Left cardiac atrium (tissue), 4 donors: Measurements from ENCODE around the gene GOT1. TPM values are rescaled to one million over a fixed set of nuclear protein-coding genes. Genes with fewer than 3 reads are reported as not detected.

Experiments used
- ATAC-seq, 2 donors: fragments of 200-7000 bp; cut with Tn5 transposase; one replicate each; pipeline ENCODE4 v1.9.1; 2020; ENCODE audit warnings: mild to moderate bottlenecking in 2 of 2, moderate library complexity in 2 of 2
- DNase-seq: peaks from one replicate; pipeline ENCODE4 v3.0.0-alpha.2; 2020
- intact Hi-C, 2 donors: fragments of 100-400 bp; cut with DNase I; formaldehyde crosslinking; loops; one replicate each; pipeline versions ENCODE4 v1.14.1 to v1.15.1; 2022 to 2023
- total RNA-seq, 2 donors: library from RNA; stranded (reverse); fragmentation: NEBNext Ultra II Directional; extraction: Animal tissue kit (Norgen Biotek cat#: 25700); gene quantifications; one replicate each; pipeline ENCODE4 v1.2.1, GENCODE V29; 2021
- donor health status: DM: no; HTN: yes; CAD: no.
- donor health status: DM: no; HTN: yes; CAD: no; lungs with severe emphysema.
- donor health status: DM: yes; HTN: yes; CAD: no.
- donor health status: Dilated cardiomyopathy.

Gene GOT1
- total RNA-seq, 2 donors from 2014 or later, result 404 to 437 TPM

DNA sequence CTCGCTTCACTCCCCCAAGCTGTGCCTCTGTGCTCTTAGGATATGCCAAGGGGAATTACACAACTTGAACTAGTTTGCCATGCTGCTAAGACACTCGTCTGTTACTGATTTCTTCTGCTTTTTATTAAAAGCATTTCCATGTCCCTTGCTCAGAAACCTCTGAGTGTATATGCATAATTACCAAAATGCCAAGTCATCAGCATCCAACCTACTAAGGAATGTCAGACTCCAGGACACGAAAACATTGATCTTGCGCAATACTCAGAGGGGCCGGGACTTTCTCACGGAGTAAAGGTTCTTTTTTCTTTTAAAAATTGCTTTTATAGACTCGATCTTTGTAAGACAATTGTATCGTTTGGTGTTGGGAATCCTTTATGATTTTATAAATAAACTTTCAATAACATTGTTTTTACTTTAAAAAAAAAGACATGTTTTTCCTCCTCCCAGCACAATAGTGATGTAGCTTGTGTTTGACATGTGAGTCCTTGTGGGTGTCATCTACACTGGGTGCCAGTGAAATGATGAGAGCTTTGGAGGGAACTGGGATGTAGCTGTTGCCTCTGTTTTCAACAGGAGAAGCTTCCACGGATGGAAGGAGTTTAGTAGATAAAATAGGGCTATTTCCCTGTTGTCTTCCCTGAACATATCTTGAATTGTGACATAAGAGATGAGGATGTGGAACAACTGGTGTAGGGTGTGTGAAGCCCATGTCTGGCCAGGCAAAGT lies 57.7 kb downstream of the GOT1 start:
- intact Hi-C loops, result no loop called here
- DNase-seq, result no peak
- ATAC-seq, result peak in 1 of 2 donors; percentile 27

DNA sequence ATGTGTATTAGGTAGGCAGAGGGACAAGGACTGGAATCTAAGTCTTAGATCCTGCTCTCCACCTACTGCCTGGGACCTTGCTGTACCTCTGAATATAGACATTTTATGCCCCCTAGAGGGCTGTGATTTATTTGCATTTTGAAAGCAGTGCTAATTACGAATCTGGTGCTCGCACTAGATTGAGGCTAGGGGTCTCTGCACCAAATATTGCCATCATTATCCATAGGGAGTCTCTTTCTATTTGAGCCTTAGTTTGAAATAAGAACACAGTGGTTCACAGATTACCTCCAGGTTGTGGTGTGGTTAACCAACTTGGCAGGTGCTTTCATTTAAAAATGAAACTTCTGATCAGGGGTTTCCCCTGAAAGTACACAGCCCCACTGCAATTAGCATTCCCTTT lies 59.4 kb downstream of the GOT1 start:
- ATAC-seq (no peak), DNase-seq (no peak)
- intact Hi-C loops, result no loop called here

DNA sequence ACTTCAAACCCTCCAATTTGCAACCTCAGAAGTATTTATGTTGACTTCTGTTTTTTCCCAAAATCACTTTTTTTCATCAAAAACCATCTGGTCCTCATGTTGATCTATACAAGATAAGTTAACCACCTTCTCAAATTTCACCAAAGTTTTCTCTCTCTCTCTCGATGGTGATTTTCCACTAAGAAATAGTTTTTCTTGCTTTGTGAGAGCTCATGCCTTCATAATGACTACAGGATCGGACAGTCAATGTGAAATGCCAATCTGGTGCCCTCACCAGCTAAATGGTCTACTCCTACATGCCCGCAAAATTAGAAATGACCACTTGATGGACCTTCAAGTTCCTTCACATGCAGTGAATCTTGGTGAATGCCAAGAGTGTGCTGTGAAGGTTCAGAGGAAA lies 60.9 kb downstream of the GOT1 start:
- intact Hi-C loops, result loop anchor here in 1 of 2 donors (10.0 kb wide), 1 partner anchor 905 kb away; no protein-coding TSS in a partner anchor
- DNase-seq, result no peak
- ATAC-seq, result no peak

DNA sequence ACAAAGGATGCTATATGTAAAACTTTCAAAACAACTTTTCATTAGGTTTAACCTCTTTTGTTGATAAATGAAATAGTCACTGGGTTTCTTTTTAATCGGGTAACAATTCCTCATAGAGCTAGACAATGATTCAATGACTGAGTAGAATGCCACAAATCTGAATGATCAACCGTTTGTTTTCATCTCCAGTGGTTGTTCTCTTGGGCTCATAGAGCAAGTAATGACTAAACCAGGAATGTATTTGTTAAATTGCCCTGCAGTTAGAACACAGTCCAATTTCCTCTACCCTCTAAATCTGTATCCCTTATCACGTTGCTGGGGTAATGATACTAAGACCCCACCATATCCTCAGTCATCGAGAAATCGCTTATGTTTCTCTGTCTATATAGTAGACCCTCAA lies 61.3 kb downstream of the GOT1 start:
- no peak for ATAC-seq
- intact Hi-C loops, result loop anchor here in 1 of 2 donors (10.0 kb wide), 1 partner anchor 904 kb away; no protein-coding TSS in a partner anchor
- DNase-seq, result no peak

DNA sequence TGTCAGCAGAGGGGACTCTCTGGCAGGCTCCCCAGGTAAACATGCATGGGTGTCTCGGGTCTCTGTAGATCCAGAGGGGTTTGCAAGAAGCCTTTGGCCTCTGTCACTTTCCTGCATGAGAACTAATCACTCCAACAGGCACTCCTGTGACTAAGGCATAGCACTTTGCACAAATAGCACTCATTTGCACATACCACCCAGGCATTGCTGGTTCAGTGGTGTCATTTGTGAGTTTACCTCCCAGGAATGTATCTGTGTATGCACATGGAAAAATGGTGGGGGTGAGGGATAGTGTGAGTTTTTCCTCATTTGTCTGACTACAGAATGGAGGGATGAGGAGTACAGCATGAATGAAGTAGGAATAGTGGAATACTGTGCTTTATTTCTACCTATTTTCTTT lies 61.8 kb downstream of the GOT1 start:
- ATAC-seq (no peak), DNase-seq (no peak)
- intact Hi-C loops, result loop anchor here in 1 of 2 donors (10.0 kb wide), 1 partner anchor 904 kb away; no protein-coding TSS in a partner anchor

DNA sequence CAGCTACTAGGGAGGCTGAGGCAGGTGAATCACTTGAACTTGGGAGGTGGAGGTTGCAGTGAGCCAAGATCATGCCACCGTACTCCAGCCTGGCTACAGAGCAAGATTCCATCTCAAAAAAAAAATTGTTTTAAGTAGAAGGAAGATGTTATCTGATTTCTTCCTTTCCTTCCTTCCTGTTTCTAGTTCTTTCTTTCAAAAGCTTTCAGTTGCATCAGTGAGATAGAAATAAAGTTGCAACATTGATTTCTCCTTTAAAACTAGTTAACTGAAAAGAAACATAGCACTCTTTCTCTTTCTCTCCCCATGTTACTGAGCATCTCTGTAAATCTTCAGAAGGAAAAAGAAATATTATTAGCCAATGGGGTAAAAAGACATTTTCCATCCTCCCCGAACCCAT lies 63.8 kb downstream of the GOT1 start:
- no peak for DNase-seq
- no peak for ATAC-seq
- intact Hi-C loops, result loop anchor here in 1 of 2 donors (10.0 kb wide), 1 partner anchor 902 kb away; no protein-coding TSS in a partner anchor

DNA sequence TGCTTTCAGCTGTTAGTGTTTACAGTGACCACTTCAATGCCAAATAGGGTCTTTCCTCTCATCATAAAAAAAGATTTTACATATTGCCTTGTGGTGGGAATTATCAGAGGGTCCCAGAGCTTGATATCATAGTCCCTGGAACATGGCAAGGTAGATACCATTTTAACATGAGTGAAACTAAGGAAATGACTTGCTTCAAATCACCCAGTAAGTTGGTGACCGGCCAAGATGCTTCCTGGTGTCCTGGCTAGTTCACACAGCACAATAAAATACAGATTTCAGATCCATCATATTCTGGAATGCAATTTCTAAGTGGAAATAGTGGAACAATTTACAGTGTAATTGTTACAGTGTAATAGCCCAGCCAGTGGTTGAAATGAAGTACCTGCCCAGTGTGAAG lies 64.7 kb downstream of the GOT1 start:
- no peak for DNase-seq
- ATAC-seq, result no peak
- intact Hi-C loops, result loop anchor here in 1 of 2 donors (10.0 kb wide), 1 partner anchor 901 kb away; no protein-coding TSS in a partner anchor

DNA sequence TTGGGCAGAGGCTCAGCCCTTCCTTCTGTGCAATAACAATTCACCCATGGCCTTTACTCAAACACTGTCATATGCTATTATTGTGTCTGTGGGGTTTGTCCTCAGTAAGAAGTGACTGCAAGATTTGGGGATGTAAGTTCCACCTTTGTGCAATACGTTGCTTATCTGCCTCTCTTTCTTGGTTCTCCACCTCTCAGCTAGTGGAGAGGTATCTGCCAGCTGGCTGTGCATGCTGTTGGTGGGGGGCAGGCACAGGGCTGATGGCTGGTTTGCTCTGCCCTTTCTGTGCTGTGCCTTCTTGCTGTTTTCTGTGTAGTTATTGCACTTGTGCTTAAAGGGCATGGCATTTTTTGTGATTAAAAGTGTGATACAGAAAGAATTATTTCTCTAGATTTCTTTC lies 65.1 kb downstream of the GOT1 start:
- ATAC-seq, result no peak
- intact Hi-C loops, result loop anchor here in 1 of 2 donors (10.0 kb wide), 1 partner anchor 901 kb away; no protein-coding TSS in a partner anchor
- DNase-seq, result no peak

DNA sequence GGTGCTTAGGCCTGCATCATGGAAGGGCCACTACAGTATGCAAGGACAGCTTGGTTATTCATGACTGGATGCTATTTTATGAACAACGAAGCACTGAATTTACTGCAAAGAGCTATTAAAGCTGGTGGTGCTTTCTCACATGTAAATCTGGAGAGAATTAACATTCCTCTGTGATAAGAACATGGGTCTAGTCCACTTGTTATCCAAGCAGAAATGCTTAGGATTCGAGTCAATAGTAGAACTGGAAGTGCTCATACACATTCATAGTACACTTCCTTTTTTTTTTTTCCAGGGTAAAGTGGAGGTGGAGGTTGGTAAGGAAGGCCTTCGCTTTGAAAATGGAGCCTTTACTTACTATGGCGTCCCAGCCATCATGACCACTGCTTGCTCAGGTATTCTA lies 66.3 kb downstream of the GOT1 start:
- intact Hi-C loops, result loop anchor here in 1 of 2 donors (10.0 kb wide), 1 partner anchor 899 kb away; no protein-coding TSS in a partner anchor
- ATAC-seq (no peak), DNase-seq (no peak)

DNA sequence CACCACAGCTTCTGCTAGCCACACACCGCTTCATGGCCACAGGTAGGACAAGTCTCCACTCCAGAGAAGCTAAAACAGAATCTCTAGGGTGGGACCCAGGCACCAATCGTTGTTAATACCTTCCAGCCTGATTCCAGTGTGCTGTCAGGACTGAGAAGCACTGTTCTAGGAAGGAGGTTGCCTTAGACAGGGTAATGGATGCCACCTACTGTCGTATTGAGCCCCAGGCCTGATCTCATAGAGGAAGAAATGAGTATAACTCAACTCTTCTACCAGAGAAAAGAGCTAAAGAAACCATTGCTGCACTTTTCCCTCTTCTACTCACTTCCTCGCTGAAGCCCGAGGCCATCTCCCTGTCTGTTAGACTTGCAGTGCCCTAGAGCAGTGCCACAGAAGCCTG lies 69.5 kb downstream of the GOT1 start:
- ATAC-seq, result no peak
- intact Hi-C loops, result loop anchor here in 1 of 2 donors (10.0 kb wide), 1 partner anchor 896 kb away; no protein-coding TSS in a partner anchor
- DNase-seq, result no peak

DNA sequence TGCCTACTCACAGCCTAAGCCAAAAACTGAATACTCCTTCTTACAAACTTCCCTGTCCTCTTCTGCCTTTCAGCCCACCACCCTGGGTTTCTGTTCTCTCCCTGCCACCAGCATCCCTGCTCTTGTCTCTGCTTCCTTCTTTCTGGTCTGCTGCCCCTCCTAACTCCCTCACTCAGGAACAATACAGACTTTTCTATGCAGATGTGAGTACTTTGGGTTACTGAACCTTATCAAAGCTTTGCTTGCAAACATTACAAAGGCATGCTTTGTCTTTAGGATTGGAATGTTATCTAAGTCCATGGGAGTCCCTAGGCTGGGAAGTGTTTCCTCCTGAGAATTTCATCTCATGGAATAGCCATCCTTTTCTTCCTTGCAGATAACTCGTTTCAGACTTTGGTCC lies 72.3 kb downstream of the GOT1 start:
- DNase-seq (no peak), ATAC-seq (no peak)
- intact Hi-C loops, result no loop called here

DNA sequence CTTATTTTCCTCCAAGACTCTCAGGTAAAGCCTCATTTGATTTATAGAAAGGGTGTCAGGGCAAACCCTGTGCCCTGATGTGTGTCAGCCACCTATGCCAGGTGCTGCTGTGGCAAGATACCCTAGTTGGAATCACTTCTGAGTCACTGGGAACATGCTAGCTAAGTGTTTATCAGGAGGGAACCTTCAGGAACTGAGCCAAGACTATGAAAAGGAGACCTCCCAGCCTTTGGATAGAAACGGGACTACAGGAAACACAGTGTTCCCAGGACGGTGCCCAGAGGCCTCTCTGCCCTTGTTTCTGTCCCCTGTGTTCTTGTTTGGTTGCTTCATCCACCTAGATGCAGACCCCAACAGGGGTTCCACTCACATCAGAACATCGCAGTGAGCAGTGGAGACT lies 72.7 kb downstream of the GOT1 start:
- intact Hi-C loops, result no loop called here

DNA sequence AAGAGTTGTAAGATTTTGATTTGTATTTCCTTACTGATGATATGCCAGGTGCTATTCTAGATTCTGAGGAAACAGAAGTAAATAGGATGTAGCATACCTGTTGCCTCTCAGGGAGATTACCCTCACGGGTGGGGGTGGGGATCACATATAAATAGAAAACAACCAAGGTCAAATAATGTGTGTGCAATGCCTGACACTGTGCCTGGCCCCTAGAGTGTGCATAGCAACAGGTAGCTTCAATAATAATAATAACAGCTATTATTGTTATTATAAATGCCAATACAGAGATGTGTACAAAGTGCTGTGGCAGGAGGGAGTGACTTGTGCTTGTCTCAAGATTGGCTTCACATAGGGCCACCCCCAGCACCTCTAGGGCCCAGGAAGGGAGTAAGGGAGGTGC lies 77.2 kb downstream of the GOT1 start:
- ATAC-seq (no peak), DNase-seq (no peak)
- intact Hi-C loops, result no loop called here

More for the DNA sequence above, 72.7 kb downstream of the GOT1 start:
- ATAC-seq (no peak), DNase-seq (no peak)

DNA sequence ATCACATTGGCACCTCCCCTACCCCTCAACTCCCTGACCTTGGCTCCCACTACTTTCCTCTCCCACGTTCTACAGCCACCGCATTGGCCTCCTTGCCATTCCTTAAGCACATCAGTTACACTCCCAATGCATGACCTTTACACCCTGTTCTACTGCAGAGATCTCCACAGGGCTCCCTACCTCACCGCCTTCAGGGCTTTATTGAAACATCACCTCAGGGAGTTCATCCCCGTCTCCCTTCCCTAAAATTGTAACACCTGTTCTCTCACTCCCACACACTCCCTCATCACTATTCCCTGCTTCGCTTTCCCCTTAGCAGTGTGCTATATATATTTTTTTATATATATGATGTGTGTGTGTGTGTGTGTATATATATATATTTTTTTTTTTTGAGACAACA lies 82.8 kb downstream of the GOT1 start:
- DNase-seq (no peak), ATAC-seq (no peak)
- intact Hi-C loops, result no loop called here

Other genes starting within 250 kb of the GOT1 start
- gene HPSE2, start 194.8 kb downstream of the GOT1 start, total RNA-seq, result under 1 TPM; 0.18 to 0.74 TPM
- under 1 TPM; 0.05 to 0.15 TPM for gene CNNM1, start 101.3 kb downstream of the GOT1 start, total RNA-seq
- not detected for gene NKX2-3, start 102.3 kb upstream of the GOT1 start, total RNA-seq
- 10 to 100 TPM; 38.2 to 46.4 TPM for gene SLC25A28, start 189.8 kb upstream of the GOT1 start, total RNA-seq
- gene ENTPD7, start 228.9 kb upstream of the GOT1 start, total RNA-seq, result 1 to 10 TPM; 3.0 to 6.2 TPM